Calu3 (cell line): ENCODE data around the gene MYH14. TPM values are rescaled to one million over a fixed set of nuclear protein-coding genes. Genes with fewer than 3 reads are reported as not detected.

ENCODE experiments used
- BruUV-seq: library from RNA; stranded (reverse); fragments of 400-500 nt; replicated peaks from 2 replicates; lab custom pipeline; 2021; lab: Mats Ljungman, UMichigan
- CTCF ChIA-PET: fragments of 300-600 bp; sonication (Branson Sonifier 250); formaldehyde crosslinking; loops from one replicate; lab custom pipeline; 2022; ENCODE audit warnings: antibody characterized with exemption; lab: Charles Lee
- DNase-seq: peaks from one replicate; pipeline ENCODE4 v3.0.0; 2022
- H3K27ac Mint-ChIP-seq: one replicate; pipeline ENCODE4 v1.8.0; 2022; ENCODE audit warnings: mixed read lengths; ENCODE audit not compliant: unreplicated experiment
- H3K27me3 Mint-ChIP-seq: one replicate; pipeline ENCODE4 v1.8.0; 2022; ENCODE audit warnings: mixed read lengths; ENCODE audit not compliant: unreplicated experiment
- H3K36me3 Mint-ChIP-seq: one replicate; pipeline ENCODE4 v1.8.0; 2022; ENCODE audit warnings: mild to moderate bottlenecking, moderate library complexity, mixed read lengths; ENCODE audit not compliant: insufficient read depth, unreplicated experiment
- H3K4me1 Mint-ChIP-seq: one replicate; pipeline ENCODE4 v1.8.0; 2022; ENCODE audit warnings: mild to moderate bottlenecking, low read depth, mixed read lengths; ENCODE audit not compliant: unreplicated experiment
- H3K4me3 Mint-ChIP-seq: one replicate; pipeline ENCODE4 v1.8.0; 2022; ENCODE audit warnings: mild to moderate bottlenecking, low read depth, moderate library complexity, mixed read lengths; ENCODE audit not compliant: unreplicated experiment
- H3K9me3 Mint-ChIP-seq: one replicate; pipeline ENCODE4 v1.8.0; 2022; ENCODE audit warnings: low read depth, mixed read lengths; ENCODE audit not compliant: unreplicated experiment
- CTCF ChIP-seq: fragments of 200-600 bp; IDR thresholded peaks from one replicate; pipeline ENCODE4 v1.8.0; 2022; ENCODE audit warnings: antibody characterized with exemption; ENCODE audit not compliant: unreplicated experiment
- intact Hi-C: fragments of 100-400 bp; cut with micrococcal nuclease; formaldehyde crosslinking; loops from one replicate; pipeline ENCODE4 v1.10.0; 2022; ENCODE audit not compliant: unreplicated experiment
- total RNA-seq: library from RNA; stranded (reverse); gene quantifications from 2 replicates; pipeline ENCODE4 v1.2.3, GENCODE V29; 2022

MYH14 gene
- total RNA-seq, 1 experiment from 2014 or later = 255 TPM

DNA sequence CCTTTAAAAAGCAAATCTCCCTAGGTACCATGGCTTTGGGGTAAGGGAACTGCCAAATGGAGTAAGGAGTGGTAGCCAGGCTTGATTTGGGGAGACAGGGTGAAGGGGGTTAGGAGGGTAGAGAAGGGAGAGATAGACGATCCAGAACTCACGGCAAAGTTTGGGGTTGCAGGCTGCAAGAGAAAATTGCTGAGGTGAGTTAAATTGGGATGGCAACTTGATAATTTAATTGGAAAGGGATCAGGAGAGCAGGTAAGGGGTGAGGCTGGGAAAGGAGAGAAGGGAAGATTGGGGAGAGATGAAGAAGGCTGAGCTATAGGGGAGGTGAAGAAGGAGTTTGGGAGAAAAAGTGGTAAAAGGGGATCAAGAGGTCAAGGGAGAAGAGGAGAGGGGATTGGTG, 44.3 kb upstream of the MYH14 start:
- no peak for DNase-seq
- Mint-ChIP-seq H3K4me3 (no peak overlapping the region), H3K27ac (no peak overlapping the region), H3K9me3 (peaks cover 6% of the 10 kb centered on the region), H3K27me3 (peaks cover 64% of the 10 kb centered on the region), H3K4me1 (no peaks in the 10 kb centered on the region), H3K36me3 (no peaks in the 10 kb centered on the region)
- intact Hi-C loops = no loop called here
- no peak for TF ChIP-seq CTCF
- no TSS peak for BruUV-seq
- CTCF ChIA-PET = no interaction called here

DNA sequence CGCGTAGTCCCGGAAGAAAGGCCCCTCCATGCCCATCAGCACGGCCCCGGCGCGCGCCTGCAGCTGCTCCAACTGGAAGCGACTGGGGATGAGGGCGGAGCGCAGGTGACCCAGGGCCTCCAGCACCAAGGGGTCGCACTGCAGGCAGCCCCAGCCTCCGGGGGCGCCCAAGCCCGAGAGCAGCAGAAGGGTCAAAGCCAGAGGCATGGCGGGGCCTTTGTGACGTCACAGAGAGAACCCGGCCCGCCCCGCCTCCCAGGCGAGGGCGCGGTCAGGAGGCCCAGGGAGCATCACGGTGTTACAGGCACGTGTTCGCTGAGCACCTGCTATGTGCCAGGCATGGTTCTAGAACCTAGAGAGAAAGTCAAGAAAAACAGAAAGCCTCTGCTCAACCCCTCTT, 40.4 kb upstream of the MYH14 start, which contains the start of gene IZUMO2:
IZUMO2 (minus strand) TSS at position 294 of the 400 bp plus-strand sequence; CDS start at position 207, 87 bp downstream.
- peaks cover 4% of the 10 kb centered on the region for H3K36me3 Mint-ChIP-seq
- TF ChIP-seq CTCF = no peak
- no peak within 1 kb of the TSS for H3K4me3 Mint-ChIP-seq
- intact Hi-C loops = no loop called here
- H3K9me3 Mint-ChIP-seq = no peaks in the 10 kb centered on the region
- BruUV-seq = no TSS peak
- CTCF ChIA-PET = no interaction called here
- H3K27me3 Mint-ChIP-seq = peaks cover 29% of the 10 kb centered on the region
- H3K4me1 Mint-ChIP-seq = peaks cover 16% of the 10 kb centered on the region
- no peak within 1 kb of the TSS for H3K27ac Mint-ChIP-seq
- DNase-seq = no peak

DNA sequence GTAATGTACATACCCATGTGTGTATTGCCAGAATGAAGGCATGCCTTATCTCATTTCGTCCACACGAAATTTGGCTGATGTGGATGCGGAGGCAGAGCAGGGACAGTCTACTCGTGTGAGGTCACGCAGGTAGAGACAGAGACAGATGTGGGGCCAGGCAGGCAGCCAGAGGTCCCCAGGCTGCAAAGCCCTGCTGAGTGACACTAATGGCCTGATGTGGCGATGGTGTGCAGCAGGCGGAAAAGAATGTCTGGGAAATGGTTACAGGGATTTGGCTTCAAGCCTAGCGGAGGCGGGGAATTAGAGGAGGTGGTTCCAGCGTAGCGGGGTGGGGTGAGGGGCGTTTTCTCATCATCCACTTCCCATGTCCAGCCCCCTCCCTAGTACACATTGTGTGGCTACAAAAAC, 36.1 kb upstream of the MYH14 start:
- BruUV-seq = no TSS peak
- no peak for TF ChIP-seq CTCF
- peaks cover 4% of the 10 kb centered on the region for H3K36me3 Mint-ChIP-seq
- intact Hi-C loops = loop anchor here (5.0 kb wide), 1 partner anchor 90 kb away; no protein-coding TSS in a partner anchor
- H3K27ac Mint-ChIP-seq = no peak overlapping the region
- no peak overlapping the region for H3K4me3 Mint-ChIP-seq
- H3K4me1 Mint-ChIP-seq = peaks cover 28% of the 10 kb centered on the region
- CTCF ChIA-PET = no interaction called here
- DNase-seq = peak; percentile 42
- H3K9me3 Mint-ChIP-seq = no peaks in the 10 kb centered on the region
- H3K27me3 Mint-ChIP-seq = peaks cover 18% of the 10 kb centered on the region

DNA sequence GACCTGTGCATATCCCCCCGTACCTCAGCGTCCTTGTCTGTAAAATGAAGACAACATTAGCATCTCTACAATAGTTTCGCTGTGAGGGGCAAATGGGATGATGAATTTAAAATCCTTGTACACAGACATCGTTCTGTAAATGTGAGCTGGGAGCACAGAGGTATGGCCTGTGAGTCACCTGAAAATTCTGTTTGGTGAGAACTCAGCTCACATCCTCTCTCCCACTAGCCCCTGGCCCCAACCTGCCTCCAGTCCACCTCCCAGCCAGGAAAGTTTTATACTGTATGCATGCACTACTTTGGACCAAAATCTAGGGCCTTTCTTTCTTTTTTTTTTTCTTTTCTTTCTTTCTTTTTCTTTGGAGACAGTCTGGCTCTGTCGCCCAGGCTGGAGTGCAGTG, 31.7 kb upstream of the MYH14 start:
- BruUV-seq = no TSS peak
- H3K4me3 Mint-ChIP-seq = no peak overlapping the region
- CTCF ChIA-PET = interaction anchor here (0.7 to 1.4 kb wide), 2 partner anchors 19 to 34 kb away, joined by 3 read pairs; no protein-coding TSS in a partner anchor
- H3K4me1 Mint-ChIP-seq = peaks cover 33% of the 10 kb centered on the region
- peaks cover 18% of the 10 kb centered on the region for H3K27me3 Mint-ChIP-seq
- TF ChIP-seq CTCF = no peak
- H3K27ac Mint-ChIP-seq = no peak overlapping the region
- no peak for DNase-seq
- no peaks in the 10 kb centered on the region for H3K9me3 Mint-ChIP-seq
- intact Hi-C loops = no loop called here
- H3K36me3 Mint-ChIP-seq = peaks cover 9% of the 10 kb centered on the region
